Measurements from ENCODE around the gene AARS1. TPM values are rescaled to one million over a fixed set of nuclear protein-coding genes. Genes with fewer than 3 reads are reported as not detected.
A peak's percentile ranks its signal among the peaks of the same experiment; 100 is the strongest.
"Not testable (repeated sequence)": the region's sequence is repeated elsewhere in the genome, so short reads cannot be mapped to it uniquely, and the experiment has no call there.

Gene AARS1
- polyA plus RNA-seq, 3 donors = 13.9 to 16.6 (median 16.3) TPM

- Histone ChIP-seq H3K4me2 (replicated peaks; ENCODE audit: extremely low read depth, low read length, poor library complexity, severe bottlenecking) (no peak overlapping the region), H3K9ac (ENCODE audit: insufficient read depth, low read length, poor library complexity, severe bottlenecking) (no peak overlapping the region), H3K4me1 (ENCODE audit: control insufficient read depth in 1 of 2, insufficient read depth in 2 of 2, low read length in 2 of 2) (no peaks in the 10 kb centered on the region), H3K27ac (ENCODE audit: low read depth in 1 of 2, low read length in 2 of 2) (no peak overlapping the region), H3K4me3 (replicated peaks in 1 of 3; ENCODE audit: low read depth in 2 of 3, low read length in 3 of 3) (no peak overlapping the region), H2AFZ (ENCODE audit: insufficient read depth, low read depth, low read length, poor library complexity, severe bottlenecking) (no peak overlapping the region), H3K36me3 (replicated peaks in 1 of 2; ENCODE audit: control insufficient read depth in 1 of 2, insufficient read depth in 2 of 2, low read length in 2 of 2) (peaks cover 44 to 66% of the 10 kb centered on the region in 2 donors), H3K79me2 (ENCODE audit: insufficient read depth, low read length) (no peaks in the 10 kb centered on the region), H3K9me3 (replicated peaks in 1 of 2; ENCODE audit: control insufficient read depth in 1 of 2, insufficient read depth in 1 of 2, low read length in 2 of 2) (no peaks in the 10 kb centered on the region), H4K20me1 (ENCODE audit: insufficient read depth, low read length) (no peaks in the 10 kb centered on the region), H3K27me3 (ENCODE audit: control insufficient read depth in 2 of 2, insufficient read depth in 2 of 2, low read length in 2 of 2) (no peaks in the 10 kb centered on the region)
- H3K27ac Mint-ChIP-seq = peak overlapping the region in 1 of 7 donors; percentile 4
- TF ChIP-seq CTCF (IDR thresholded peaks at IDR 0.05) = no peak
- 93% methylated on average over 2 of the region's 3 CpGs for WGBS (ENCODE audit: insufficient coverage)
- intact Hi-C loops (cut with micrococcal nuclease) = no loop called here
- peaks cover 55 to 81% of the 10 kb centered on the region in 2 donors for H3K36me3 Mint-ChIP-seq
- H3K4me1 Mint-ChIP-seq = no peaks in the 10 kb centered on the region
- no peak overlapping the region for H3K4me3 Mint-ChIP-seq
- peaks cover 0 to 2% (median 0%) of the 10 kb centered on the region in 3 donors for H3K27me3 Mint-ChIP-seq (ENCODE audit: low read depth in 3 of 3)
- no peaks in the 10 kb centered on the region for H3K9me3 Mint-ChIP-seq
- DNase-seq = no peak
Observed at GRCh38 chr16:70270176-70270575, 19.1 kb downstream of the AARS1 start.

GRCh38 chr16:70269471-70269870 lies 19.8 kb downstream of the AARS1 start:
- Mint-ChIP-seq H3K9me3 (no peaks in the 10 kb centered on the region), H3K36me3 (peaks cover 59 to 81% of the 10 kb centered on the region in 2 donors)
- DNase-seq = no peak

GRCh38 chr16:70267922-70268321 lies 21.4 kb downstream of the AARS1 start:
- DNase-seq; H3K4me2 ChIP-seq (replicated peaks; ENCODE audit: extremely low read depth, low read length, poor library complexity, severe bottlenecking); H3K9me3 Mint-ChIP-seq; H4K20me1 ChIP-seq (ENCODE audit: insufficient read depth, low read length); H3K4me1 Mint-ChIP-seq; intact Hi-C loops (cut with micrococcal nuclease); H3K4me3 ChIP-seq (replicated peaks in 1 of 3; ENCODE audit: low read depth in 2 of 3, low read length in 3 of 3); H3K27ac ChIP-seq (ENCODE audit: low read depth in 1 of 2, low read length in 2 of 2); H3K79me2 ChIP-seq (ENCODE audit: insufficient read depth, low read length); H3K27me3 Mint-ChIP-seq (ENCODE audit: low read depth in 3 of 3); H2AFZ ChIP-seq (ENCODE audit: insufficient read depth, low read depth, low read length, poor library complexity, severe bottlenecking); H3K4me3 Mint-ChIP-seq; H3K4me1 ChIP-seq (ENCODE audit: control insufficient read depth in 1 of 2, insufficient read depth in 2 of 2, low read length in 2 of 2); H3K9me3 ChIP-seq (replicated peaks in 1 of 2; ENCODE audit: control insufficient read depth in 1 of 2, insufficient read depth in 1 of 2, low read length in 2 of 2); H3K27me3 ChIP-seq (ENCODE audit: control insufficient read depth in 2 of 2, insufficient read depth in 2 of 2, low read length in 2 of 2); H3K9ac ChIP-seq (ENCODE audit: insufficient read depth, low read length, poor library complexity, severe bottlenecking): not testable (repeated sequence)
- H3K27ac Mint-ChIP-seq = peak overlapping the region in 2 of 7 donors; percentile 2 to 63
- 98% methylated on average over 7 of the region's 10 CpGs for WGBS (ENCODE audit: insufficient coverage)
- H3K36me3 ChIP-seq (replicated peaks in 1 of 2; ENCODE audit: control insufficient read depth in 1 of 2, insufficient read depth in 2 of 2, low read length in 2 of 2) = peaks cover 57 to 83% of the 10 kb centered on the region in 2 donors
- peaks cover 61 to 89% of the 10 kb centered on the region in 2 donors for H3K36me3 Mint-ChIP-seq

More at GRCh38 chr16:70269471-70269870, 19.8 kb downstream of the AARS1 start:
- TF ChIP-seq CTCF (IDR thresholded peaks at IDR 0.05) = no peak
- Mint-ChIP-seq H3K27me3 (ENCODE audit: low read depth in 3 of 3) (peaks cover 0 to 2% (median 0%) of the 10 kb centered on the region in 3 donors), H3K4me3 (no peak overlapping the region), H3K27ac (no peak overlapping the region), H3K4me1 (no peaks in the 10 kb centered on the region)
- Histone ChIP-seq H3K9ac (ENCODE audit: insufficient read depth, low read length, poor library complexity, severe bottlenecking) (no peak overlapping the region), H3K27me3 (ENCODE audit: control insufficient read depth in 2 of 2, insufficient read depth in 2 of 2, low read length in 2 of 2) (no peaks in the 10 kb centered on the region), H2AFZ (ENCODE audit: insufficient read depth, low read depth, low read length, poor library complexity, severe bottlenecking) (no peak overlapping the region), H3K27ac (ENCODE audit: low read depth in 1 of 2, low read length in 2 of 2) (no peak overlapping the region), H3K9me3 (replicated peaks in 1 of 2; ENCODE audit: control insufficient read depth in 1 of 2, insufficient read depth in 1 of 2, low read length in 2 of 2) (no peaks in the 10 kb centered on the region), H3K79me2 (ENCODE audit: insufficient read depth, low read length) (no peaks in the 10 kb centered on the region), H3K4me3 (replicated peaks in 1 of 3; ENCODE audit: low read depth in 2 of 3, low read length in 3 of 3) (no peak overlapping the region), H3K4me2 (replicated peaks; ENCODE audit: extremely low read depth, low read length, poor library complexity, severe bottlenecking) (no peak overlapping the region), H3K36me3 (replicated peaks in 1 of 2; ENCODE audit: control insufficient read depth in 1 of 2, insufficient read depth in 2 of 2, low read length in 2 of 2) (peaks cover 48 to 73% of the 10 kb centered on the region in 2 donors), H3K4me1 (ENCODE audit: control insufficient read depth in 1 of 2, insufficient read depth in 2 of 2, low read length in 2 of 2) (no peaks in the 10 kb centered on the region), H4K20me1 (ENCODE audit: insufficient read depth, low read length) (no peaks in the 10 kb centered on the region)
- intact Hi-C loops (cut with micrococcal nuclease) = no loop called here
- WGBS (ENCODE audit: insufficient coverage) = 76% methylated on average over 6 of the region's 12 CpGs

All from CD14-positive monocyte (primary cell).